GM12878 (cell line): ENCODE results near the gene AP3B1. TPM values are rescaled to one million over a fixed set of nuclear protein-coding genes. Genes with fewer than 3 reads are reported as not detected.

Experiments used
- ASH2L ChIP-seq: fragments of 300-600, 200-600 bp; sonication (generic); IDR thresholded peaks from 2 replicates; pipeline ENCODE4 v1.6.1; 2017; ENCODE audit warnings: low read depth, mild to moderate bottlenecking, borderline replicate concordance
- EED ChIP-seq: sonication (generic); IDR thresholded peaks from 2 replicates; pipeline ENCODE4 v1.6.1; 2016; ENCODE audit warnings: antibody characterized with exemption, low read depth
- IKZF2 ChIP-seq, 2 experiments: fragments of 450-650 bp; IDR thresholded peaks; 2 replicates each; pipeline ENCODE4 v1.6.1; 2017; ENCODE audit warnings: mild to moderate bottlenecking in 2 of 2, moderate library complexity in 2 of 2
- NR2C1 ChIP-seq: fragments of 450-650 bp; IDR thresholded peaks from 2 replicates; pipeline ENCODE4 v1.6.1; 2017; ENCODE audit warnings: antibody characterized with exemption, mild to moderate bottlenecking, moderate library complexity
- SMARCA5 ChIP-seq: fragments of 450-650 bp; IDR thresholded peaks from 2 replicates; pipeline ENCODE4 v1.6.1; 2017; ENCODE audit warnings: mild to moderate bottlenecking
- polyA plus RNA-seq, 11 experiments: library from polyadenylated mRNA; depleted of rRNA in 4 of 11; unstranded in 6 of 11; stranded (reverse) in 5 of 11; fragments of >200 nt; fragmentation: Nextera tagmentation in 4 of 11; fragmentation: Illumina TruSeq in 1 of 11; extraction: Ambion mirVana in 4 of 11; extraction: Trizol in 1 of 11; gene quantifications; 1 replicate in 1 of 11; 2 replicates in 10 of 11; pipeline versions ENCODE4 v1.2.1 to v1.2.3, GENCODE V29; 2011 to 2016; ENCODE audit warnings: inconsistent platforms in 2 of 11, missing spikeins in 2 of 11, low read depth in 1 of 11
- total RNA-seq, 4 experiments: library from RNA; depleted of rRNA in 3 of 4; stranded (reverse); fragments of >200 nt in 3 of 4; fragmentation: Illumina TruSeq in 1 of 4; extraction: Trizol in 1 of 4; gene quantifications; 2 replicates each; pipeline versions ENCODE4 v1.2.1 to v1.2.3, GENCODE V29; 2013 to 2021
- TF ChIP-seq, protein P1 (sequence below): fragments of 450-650 bp; IDR thresholded peaks from 2 replicates; pipeline ENCODE4 v1.6.1; 2017; ENCODE audit warnings: antibody characterized with exemption, mild to moderate bottlenecking, moderate library complexity
- TF ChIP-seq, protein P2 (sequence below): fragments of 450-650 bp; IDR thresholded peaks from 2 replicates; pipeline ENCODE4 v1.6.1; 2018; ENCODE audit warnings: mild to moderate bottlenecking, low read depth, moderate library complexity; ENCODE audit not compliant: partially characterized antibody

Gene AP3B1
- total and polyA plus RNA-seq, 10 of the 15 experiments (the other 5 are each of a cell fraction or from before 2014, with no cell fraction given) = 30.9 to 70.8 (median 46.0) TPM

- TF ChIP-seq, protein P1, sequence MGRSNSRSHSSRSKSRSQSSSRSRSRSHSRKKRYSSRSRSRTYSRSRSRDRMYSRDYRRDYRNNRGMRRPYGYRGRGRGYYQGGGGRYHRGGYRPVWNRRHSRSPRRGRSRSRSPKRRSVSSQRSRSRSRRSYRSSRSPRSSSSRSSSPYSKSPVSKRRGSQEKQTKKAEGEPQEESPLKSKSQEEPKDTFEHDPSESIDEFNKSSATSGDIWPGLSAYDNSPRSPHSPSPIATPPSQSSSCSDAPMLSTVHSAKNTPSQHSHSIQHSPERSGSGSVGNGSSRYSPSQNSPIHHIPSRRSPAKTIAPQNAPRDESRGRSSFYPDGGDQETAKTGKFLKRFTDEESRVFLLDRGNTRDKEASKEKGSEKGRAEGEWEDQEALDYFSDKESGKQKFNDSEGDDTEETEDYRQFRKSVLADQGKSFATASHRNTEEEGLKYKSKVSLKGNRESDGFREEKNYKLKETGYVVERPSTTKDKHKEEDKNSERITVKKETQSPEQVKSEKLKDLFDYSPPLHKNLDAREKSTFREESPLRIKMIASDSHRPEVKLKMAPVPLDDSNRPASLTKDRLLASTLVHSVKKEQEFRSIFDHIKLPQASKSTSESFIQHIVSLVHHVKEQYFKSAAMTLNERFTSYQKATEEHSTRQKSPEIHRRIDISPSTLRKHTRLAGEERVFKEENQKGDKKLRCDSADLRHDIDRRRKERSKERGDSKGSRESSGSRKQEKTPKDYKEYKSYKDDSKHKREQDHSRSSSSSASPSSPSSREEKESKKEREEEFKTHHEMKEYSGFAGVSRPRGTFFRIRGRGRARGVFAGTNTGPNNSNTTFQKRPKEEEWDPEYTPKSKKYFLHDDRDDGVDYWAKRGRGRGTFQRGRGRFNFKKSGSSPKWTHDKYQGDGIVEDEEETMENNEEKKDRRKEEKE = no peak
- TF ChIP-seq, protein P2, sequence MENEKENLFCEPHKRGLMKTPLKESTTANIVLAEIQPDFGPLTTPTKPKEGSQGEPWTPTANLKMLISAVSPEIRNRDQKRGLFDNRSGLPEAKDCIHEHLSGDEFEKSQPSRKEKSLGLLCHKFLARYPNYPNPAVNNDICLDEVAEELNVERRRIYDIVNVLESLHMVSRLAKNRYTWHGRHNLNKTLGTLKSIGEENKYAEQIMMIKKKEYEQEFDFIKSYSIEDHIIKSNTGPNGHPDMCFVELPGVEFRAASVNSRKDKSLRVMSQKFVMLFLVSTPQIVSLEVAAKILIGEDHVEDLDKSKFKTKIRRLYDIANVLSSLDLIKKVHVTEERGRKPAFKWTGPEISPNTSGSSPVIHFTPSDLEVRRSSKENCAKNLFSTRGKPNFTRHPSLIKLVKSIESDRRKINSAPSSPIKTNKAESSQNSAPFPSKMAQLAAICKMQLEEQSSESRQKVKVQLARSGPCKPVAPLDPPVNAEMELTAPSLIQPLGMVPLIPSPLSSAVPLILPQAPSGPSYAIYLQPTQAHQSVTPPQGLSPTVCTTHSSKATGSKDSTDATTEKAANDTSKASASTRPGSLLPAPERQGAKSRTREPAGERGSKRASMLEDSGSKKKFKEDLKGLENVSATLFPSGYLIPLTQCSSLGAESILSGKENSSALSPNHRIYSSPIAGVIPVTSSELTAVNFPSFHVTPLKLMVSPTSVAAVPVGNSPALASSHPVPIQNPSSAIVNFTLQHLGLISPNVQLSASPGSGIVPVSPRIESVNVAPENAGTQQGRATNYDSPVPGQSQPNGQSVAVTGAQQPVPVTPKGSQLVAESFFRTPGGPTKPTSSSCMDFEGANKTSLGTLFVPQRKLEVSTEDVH = no peak
- no peak for TF ChIP-seq SMARCA5
- no peak for TF ChIP-seq IKZF2 (IDR thresholded peaks at IDR 0.05)
- TF ChIP-seq ASH2L = no peak
- no peak for TF ChIP-seq EED
- no peak for TF ChIP-seq NR2C1
- TF ChIP-seq, all 136 proteins: peak for 0
Observed at GRCh38 chr5:77957516-77957915, 337.0 kb downstream of the AP3B1 start (continued).
